Measurements from ENCODE around the gene NKD1.

The NKD1 gene

DNA sequence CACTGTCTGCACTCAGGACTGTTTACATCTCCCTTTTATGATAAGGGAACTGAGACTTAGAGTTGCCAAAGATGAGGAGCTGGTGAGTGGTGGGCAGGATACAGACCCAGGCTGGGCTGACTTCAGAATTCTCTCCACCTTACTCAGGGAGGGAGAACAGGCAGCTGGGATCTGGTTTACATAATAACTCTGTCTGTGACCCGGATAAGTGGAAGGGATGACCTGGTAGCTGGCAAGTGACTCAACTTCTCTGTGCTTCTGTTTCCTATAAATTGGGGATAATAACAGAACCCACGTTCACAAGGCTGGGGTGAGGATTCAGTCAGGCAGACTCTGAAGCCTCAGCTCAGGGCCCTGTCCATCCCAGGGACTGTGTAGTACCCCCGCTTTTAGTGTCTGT lies 130.3 kb downstream of the NKD1 start:
- no peak for DNase-seq

DNA sequence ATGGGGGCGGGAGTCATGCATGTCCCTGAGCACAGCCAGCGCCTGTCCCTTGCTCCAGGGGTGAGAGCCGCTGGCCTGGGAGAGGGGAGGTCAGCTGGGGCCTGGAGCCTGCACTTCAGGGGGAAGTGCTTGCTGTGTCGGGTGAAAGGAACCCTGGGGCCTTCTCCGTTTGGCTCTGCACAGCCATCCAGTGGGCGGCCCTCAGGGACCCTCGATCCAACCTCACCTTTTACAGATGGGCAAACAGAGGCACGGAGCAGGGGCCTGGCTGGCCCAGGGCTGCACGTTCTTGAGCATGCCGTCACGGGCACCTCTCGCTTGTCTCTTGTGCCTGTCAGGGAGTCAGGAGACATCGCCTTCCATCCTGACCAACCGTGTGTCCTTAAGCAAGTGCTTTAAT lies 131.1 kb downstream of the NKD1 start:
- no peak for DNase-seq

- DNase-seq = no peak
Observed at GRCh38 chr16:50679676-50680555, 131.7 kb downstream of the NKD1 start.

DNA sequence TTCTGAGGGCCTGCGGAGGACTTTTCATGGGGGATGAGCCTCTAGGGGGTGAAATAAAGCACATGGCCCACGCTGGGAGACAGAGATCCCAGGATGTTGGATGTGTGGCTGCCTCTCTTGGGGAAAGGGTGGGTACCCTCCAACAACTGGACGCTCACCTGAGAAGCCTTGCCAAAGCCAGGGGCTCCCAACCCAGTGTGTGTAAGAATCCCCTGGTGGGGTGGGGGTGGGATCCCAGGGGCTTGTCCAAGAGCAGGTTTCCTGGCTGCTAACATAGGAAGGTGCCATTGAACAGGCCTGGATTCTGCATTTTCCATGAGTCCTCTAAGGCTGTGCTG lies 132.3 kb downstream of the NKD1 start:
- no peak for DNase-seq

DNA sequence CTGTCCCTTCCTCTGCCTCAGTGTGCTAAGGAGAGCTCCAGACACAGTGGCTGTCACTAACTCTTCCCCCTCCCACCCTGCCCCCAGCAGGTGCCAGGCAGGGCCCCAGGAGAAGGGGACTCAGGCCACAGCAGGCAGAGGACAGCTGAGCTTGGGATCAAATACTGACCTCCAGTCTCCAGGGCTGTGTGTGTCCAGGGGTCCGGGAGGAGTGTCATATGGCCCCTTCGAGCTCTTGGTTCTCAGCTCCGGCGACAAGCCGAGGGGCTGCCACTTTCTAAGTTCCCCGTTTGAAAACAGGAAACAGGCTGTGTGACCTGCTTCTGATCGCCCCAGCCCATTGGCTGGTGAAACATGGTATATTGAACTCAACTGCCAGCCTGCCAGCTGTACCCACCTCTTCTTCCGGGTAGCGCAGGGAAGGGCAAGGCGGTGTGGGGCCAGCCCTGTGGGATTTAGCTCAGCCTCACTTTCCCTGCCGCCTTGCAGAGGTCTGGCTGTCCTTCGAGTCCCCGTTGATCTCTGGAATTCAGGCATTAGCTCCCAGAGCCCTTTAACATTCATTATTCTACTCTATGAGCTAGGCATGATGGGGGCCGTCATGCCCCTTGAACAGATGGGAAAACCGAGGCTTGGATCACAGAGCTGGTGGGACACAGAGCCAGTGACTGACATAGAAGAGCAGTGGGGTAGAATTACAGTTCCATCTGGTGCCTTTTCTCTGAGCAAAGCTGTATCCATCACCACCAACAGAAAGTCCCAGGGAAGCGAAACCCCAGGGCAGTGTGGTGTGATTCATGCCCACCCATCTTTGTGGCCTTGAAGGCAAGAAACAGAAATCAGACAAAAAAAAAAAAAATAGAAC lies 133.1 kb downstream of the NKD1 start, which contains the start of gene SNX20:
SNX20 (minus strand) TSS at position 292 of the 865 bp plus-strand sequence. CDS start 3,786 bp downstream, outside the sequence.
- no peak for DNase-seq

DNA sequence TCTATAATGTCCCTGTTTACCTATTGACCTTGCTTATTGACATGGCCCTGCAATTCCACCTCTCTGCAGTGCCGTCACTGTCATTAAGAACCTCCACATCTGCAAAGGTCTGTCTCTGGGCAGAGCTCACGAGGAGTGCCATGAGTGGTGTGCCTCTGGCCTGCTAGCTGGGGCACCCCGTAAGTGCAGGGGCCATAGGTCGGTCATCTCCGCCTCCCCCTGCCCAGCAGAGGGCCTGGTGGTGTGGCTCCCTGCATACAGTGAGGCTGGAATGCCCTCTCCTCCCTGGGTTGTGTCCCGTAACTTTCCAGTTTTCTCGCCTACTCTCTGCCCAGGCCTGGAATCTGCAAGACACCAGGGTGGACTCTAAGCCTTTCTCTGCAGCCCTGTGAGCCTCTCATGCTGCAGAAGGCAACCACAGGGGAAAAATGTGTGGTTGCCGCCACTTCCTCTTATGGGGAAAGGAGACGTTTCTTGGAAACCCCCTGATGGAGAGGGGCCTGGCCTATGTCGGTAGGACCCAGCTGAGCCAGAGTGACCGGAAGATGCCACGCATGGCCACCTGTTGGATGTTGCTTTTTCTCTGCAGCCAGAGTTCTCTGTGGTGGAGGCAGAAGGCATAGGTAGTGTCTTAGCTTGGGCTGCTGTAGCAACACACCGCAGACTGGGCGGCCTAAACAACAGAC lies 135.6 kb downstream of the NKD1 start:
- DNase-seq = no peak

DNA sequence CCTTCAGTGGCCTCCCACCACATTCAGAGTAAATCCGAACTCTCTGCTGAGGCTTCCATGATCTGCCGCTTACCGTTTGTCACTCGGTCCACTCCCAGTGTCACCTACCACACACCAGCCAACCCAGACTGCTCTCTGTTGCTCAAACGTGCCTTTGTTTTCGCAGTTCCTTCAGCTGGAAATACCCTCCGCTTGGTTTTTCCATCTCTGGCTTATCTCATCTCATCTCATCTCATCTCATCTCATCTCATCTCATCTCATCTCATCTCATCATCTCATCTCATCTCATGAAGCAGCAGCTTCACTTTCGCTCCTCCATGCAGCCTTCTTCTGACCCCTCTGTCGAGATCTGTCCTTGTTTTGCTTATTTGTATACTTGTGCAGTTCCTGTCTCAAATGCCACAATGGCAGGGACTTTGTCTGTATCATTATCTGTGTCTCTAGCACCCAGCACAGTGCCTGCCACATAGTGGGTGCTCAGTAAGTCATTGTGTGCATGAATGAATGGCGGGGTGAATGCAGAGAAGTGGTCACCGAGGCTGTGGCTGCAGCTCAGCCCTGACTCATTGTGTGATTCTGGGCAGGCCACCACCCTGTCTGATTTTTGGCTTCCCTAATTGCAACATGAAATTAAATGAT lies 136.7 kb downstream of the NKD1 start:
- no peak for DNase-seq

DNA sequence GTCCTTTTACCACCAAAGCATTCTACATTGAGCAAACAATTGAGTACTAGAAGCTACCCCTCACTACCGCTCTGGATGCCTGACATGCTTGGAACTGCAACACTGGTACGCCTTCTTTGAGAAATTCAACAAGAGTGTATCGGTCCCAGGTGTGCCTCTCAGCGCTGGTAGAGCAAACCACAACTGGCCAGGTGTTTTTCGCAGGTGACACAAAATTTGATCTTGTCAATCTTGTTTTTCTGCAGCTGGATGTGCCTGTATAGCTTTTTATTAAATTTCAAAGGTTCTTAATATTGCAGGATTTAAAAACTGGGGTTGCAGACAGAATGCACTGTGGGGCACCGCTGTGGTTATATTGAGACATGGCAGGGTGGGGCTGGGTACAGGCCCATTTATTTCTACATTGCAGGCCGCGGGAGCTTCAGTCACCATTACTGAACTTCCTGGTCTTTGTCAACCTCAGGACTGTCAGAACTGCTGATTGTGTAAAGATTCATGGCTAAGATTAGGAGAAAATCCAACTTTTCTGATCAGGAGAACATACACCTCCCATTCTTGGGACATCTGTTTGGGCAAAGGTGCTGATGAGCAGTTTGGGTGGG lies 137.4 kb downstream of the NKD1 start:
- no peak for DNase-seq

DNA sequence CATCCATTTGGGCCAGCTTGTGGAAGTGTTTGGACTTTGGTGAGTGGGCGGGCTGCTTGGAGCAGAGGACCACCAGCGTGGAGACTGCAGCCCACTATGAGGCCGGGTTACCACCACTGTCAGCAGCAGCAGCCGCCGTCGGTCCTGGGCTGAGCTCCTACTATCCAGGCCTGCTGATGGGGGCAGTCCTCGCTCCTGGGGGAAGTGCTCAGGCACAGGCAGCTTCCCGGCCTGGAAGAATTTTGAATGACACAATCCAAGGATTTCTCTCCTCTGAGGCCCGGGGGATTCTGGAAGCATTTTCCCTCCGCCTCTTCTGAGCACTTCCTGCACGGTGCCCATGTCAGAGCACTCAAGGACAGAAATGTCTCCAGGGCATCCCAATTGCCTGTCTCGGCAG lies 139.9 kb downstream of the NKD1 start:
- no peak for DNase-seq

- DNase-seq = no peak
Observed at GRCh38 chr16:50688867-50689266, 140.7 kb downstream of the NKD1 start.

- DNase-seq = no peak
Observed at GRCh38 chr16:50690177-50690576, 142.0 kb downstream of the NKD1 start.

GRCh38 chr16:50692644-50692998 lies 144.4 kb downstream of the NKD1 start:
- no peak for DNase-seq

- no peak for DNase-seq
Observed at GRCh38 chr16:50692999-50693781, 145.0 kb downstream of the NKD1 start, which contains the start of gene NOD2. Gene NOD2 (plus strand): TSS chr16:50693606. CDS start chr16:50699496, 5,890 bp downstream.

DNA sequence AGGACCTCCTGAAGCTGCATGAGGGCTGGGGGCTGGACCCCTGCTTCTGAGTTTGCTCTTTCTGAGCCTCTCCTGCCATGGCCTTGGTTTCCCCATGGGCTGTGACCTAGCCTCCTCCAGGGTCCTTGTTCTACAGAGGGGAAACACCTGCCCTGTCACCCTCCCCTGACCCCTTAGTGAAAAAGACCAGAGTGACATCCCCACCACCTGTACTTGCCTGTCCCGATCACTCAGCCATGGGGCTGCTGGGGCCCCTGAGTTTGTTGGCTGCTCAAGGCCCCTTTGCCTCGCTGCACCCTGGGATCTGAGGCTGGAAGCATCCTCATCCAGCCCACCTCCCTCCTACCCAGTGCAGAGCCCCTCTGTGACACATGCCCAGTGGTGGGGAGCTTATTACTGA lies 146.0 kb downstream of the NKD1 start:
- DNase-seq = no peak

DNA sequence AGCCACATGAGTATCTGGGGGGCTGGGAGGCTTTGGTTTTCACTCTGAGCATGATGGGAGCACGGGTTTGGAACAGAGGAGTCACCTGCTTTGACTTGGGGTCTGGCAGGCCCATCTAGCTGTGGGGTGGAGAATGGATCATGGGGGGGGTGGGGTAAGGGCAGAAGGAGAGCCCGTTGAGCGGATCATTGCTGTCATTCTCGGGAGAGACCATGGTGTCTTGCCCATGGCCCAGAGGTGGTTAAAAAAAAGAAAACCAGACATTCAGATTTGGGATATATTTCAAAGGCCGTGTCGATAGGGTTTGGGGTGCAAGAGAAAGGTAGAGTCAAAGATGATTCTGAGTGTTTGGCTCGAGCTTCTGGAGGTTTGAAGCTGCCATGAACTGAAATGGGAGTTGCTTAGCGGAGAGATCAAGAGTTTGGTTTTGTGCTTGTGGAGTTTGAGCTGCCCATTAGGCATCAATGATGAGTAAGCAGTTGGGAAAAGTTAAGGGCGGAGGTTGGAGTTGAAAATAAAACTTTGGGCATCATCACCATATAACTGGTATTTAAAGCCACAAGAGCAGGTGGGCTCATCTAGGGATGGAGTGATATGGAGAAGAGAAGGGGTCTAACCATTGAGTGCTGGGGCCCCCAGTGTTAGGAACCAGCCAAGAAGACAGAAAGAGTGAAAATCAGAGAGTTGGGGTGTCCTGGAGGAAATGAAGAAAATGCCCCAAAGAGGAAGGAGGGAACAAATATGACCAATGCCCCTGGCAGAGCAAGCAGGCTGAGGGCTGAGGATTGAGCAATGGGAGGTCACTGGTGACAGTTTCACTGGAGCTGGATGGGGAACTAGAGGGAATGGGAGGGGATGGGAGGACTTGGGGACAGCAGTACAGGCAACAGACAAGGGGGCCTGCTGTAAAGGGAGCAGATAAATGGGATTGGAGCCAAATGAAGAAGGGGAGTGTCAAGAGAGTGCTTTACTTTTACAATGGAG lies 147.1 kb downstream of the NKD1 start:
- no peak for DNase-seq

GRCh38 chr16:50696126-50696525 lies 147.9 kb downstream of the NKD1 start:
- DNase-seq = no peak

- no peak for DNase-seq
Observed at GRCh38 chr16:50696575-50697420, 148.6 kb downstream of the NKD1 start.

- no peak for DNase-seq
Observed at GRCh38 chr16:50697421-50697715, 149.2 kb downstream of the NKD1 start.
